HG02943 (cell line): ENCODE measurements around the gene C3orf85.
"Not testable (repeated sequence)": the region's sequence is repeated elsewhere in the genome, so short reads cannot be mapped to it uniquely, and the experiment has no call there.

Experiments
- ATAC-seq: cut with Tn5 transposase; IDR thresholded peaks from one replicate; pipeline ENCODE4 v1.9.1; 2021; ENCODE audit warnings: mild to moderate bottlenecking, low read depth, moderate library complexity; ENCODE audit not compliant: unreplicated experiment

The C3orf85 gene, protein sequence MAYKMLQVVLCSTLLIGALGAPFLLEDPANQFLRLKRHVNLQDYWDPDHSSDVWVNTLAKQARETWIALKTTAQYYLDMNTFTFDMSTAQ

DNA sequence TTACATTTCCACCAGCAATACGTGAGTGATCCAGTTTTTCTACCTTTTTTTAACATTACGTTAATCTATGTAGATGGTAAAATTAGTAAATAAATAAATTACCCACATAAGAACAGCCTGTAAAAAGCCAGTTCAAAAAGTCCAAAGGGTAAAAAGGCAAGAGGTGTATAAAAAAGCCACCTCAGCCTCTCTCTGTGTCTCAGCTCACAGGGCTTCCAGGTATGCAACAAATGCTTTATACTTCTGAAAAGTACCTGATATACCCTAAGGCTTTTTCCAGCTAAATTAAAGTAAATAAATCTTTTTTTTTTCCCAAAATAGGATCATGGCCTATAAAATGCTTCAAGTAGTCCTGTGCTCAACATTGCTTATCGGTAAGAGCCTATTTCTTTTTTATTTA lies at the start of gene C3orf85:
C3orf85 (plus strand) TSS at position 197 of the 400 bp plus-strand sequence; CDS start at position 326, 129 bp downstream.
- no peak for ATAC-seq

DNA sequence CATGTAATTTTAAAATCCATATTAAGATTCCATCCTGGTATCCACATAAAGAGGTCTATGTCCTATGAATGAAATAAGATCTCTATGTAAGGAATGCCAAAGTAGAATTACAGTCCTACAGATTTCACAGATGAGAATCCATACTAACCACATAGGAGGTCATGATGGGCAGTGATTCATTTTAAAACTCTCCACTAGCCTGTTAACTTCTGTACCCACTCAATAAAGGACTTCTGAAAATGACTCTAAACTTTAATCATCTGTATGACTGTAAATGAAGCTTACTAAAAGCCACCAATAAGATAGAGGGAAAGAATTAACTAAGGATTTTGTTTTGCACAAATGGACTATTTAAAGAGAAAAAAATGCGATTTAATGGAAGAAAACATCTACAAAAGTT lies 47.3 kb upstream of the C3orf85 start:
- ATAC-seq: no peak

DNA sequence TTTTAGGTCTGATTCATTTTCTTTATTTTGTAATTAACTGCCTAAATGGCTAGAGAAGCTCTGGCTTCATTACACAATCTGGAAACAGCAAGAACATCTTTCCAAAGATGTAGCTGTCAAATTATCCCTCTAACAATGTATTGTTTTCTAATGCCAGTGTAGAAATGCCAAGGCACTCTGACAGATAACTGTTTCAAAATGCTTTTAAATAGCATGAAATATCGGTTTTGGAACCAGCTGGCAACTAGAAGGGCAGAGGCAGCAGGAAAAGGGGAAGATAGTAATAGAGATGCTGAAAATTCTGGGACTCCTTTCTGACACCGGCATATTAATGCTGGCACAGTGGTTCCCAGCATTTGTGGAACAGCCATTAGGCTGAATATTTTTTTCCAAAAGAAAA lies 44.7 kb upstream of the C3orf85 start:
- no peak for ATAC-seq

DNA sequence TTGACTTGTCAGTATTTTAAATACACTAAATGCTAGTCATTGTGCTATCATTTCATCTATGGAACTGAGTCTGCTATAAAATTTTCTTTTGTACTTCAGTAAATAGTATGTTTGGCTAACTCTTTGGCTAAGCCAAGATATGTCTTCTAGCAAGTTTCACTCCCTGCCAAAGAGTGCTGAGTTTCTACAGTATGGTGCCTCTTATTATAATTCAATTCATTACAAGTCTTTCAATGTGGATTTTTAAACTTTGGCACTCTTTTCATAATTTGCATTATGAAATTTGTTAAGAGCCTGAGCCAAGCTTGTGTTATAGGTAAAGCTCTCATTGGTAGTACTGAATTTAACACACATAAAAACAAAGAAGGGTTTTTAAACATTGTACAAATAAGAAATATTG lies 43.0 kb upstream of the C3orf85 start:
- ATAC-seq: no peak

DNA sequence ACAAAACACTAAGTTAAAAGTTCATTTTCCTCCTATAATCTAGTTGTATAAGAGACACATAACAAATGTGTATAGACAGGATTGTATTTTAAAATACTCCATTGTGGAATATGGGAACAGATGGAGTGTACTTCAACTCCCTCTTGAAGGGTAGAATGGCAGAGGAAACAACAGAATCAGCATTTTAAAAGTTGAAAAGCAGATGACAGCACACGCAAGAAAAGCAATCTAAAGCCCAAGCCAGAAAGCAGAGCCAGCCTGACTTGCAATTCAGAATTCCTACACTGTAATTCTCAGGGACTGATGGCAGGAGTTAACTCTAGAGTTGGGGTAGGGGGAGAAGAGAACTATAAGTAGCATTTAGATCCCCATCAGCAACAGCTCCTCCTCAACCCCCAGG lies 41.4 kb upstream of the C3orf85 start:
- no peak for ATAC-seq

DNA sequence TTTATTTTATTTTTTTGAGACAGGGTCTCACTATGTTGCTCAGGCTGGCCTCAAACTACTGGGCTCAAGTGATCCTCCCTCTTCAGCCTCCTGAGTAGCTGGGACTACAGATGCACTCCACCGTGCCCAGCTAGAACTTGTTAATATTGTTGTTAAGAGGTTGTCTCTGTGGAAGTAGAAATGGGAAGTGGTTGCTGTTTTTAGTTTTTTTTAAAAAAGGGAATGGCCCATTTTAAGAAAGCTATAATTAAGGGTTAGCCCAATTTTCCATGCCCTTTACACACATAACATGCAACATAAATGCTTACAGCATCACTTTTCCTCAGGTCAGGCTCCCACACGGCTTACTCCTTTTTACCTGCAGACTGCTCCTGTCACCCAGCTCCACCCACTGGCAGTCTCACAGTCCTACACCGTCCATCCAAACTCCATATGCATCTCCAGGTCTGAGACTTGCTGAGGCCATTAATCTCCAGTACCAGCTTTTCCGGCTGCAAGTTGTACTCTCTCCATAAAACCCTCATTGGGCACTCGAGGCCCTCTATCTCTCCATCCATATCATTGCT lies 38.4 kb upstream of the C3orf85 start:
- ATAC-seq: no peak

DNA sequence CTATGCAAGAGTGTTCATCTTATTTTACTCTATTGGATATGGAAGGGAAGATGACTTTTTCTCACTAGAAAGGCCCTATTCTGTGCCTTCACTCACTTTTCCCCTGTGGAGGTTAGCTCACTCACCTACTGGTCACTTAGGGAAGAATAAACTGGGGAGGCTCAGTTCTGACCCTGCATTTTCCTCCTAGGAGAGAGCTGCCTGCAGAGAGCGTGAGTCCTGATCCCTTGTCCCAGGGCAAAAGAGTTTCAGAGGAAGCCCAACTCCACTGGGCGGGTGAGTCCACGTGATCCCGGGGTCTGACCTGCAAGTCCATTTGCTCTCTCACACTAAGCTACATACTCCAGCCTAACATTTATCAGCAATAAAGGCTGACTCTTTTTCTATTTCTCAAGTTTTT lies 26.9 kb upstream of the C3orf85 start:
- no peak for ATAC-seq

DNA sequence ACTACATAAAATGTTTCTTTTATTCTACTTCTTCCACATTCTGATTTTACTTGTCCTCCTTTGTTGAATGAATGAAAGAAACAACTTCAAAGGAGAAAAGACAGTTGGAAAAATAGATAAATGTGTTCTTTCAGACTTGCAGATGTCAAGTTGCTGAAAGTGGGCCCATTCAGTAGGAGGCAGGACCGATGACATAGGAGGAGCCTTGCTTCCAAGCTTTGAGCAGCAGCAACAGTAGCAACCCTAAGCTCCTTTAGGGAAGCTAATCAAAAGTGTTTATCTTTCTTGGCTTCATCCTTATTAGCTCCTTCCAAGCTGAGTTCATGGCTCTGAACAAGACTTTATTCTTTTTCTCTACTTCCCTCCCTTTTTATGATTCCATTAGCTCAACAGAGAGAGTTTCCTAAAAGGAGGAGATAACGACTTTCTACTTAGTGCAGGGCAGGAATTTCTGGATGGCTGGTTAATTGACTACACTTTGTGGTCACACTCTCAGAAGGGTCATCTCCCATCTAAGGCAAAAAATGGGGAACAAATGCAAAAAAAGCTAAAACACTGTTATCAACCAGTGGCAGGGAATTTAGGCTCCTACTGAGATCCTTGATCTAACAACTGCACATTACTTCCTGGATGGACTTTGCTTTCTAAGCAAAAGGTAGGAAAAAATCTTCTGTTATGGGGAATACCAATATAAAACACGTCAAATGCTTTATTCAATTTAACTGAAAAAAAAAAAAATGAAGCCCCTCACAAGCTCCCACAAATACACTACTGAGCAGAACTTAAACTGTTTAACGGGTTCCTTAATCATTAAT lies 23.4 kb upstream of the C3orf85 start:
- no peak for ATAC-seq

DNA sequence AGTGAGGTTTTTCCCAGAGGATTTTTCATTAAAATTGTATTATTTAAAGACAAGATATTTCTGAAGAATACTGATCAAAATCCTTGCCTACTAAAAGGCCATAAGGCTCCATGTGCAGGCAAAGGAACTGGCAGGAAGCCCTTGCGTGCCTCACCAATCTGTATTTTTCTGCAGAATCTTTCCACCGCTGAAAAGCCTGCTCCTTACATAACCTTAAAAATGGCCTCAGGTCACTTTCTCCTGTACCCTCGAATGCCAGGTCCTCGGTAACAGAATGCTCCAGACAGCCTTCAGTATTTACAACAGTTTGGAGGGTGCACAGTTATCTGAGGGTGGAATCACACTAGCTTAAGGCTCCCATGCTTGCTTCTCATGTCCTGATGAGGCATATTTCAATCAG lies 21.8 kb upstream of the C3orf85 start:
- no peak for ATAC-seq

DNA sequence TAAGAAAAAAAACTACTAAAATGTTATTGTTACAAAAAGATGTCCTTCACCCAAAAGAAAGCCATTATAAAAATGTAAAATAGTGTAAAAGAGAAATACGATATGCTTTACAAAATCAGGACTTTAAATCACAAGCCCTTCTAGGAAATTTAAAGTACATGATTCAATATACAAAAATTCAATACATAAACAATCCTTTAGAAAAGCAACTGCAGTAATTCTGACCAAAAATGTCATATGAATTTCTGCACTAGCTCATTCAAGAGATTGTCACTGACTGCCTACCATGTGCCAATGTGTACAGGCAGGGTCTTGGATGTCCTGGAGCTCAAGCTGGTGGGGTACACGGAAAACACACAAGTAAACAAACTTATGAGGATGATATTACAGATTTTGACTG lies 21.1 kb upstream of the C3orf85 start:
- no peak for ATAC-seq

DNA sequence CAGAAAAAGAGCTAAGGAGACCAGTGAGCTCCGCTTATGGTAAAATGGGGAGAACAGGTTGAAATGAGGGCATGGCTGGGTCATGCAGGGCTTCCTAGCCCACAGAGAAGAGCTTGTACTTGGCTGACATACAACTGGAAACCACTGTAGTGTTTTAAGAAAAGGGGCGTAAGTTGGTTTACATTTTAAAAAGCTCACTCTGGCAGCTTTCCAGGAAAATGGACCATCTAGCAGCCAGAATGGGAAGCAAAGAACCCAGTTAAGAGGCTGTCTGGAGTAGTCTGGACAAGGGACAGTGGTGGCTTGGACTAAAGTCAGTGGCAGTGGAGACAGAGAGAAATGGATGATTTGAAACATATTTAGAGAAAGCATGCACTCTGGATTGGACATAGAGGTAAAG lies 20.5 kb upstream of the C3orf85 start:
- no peak for ATAC-seq

DNA sequence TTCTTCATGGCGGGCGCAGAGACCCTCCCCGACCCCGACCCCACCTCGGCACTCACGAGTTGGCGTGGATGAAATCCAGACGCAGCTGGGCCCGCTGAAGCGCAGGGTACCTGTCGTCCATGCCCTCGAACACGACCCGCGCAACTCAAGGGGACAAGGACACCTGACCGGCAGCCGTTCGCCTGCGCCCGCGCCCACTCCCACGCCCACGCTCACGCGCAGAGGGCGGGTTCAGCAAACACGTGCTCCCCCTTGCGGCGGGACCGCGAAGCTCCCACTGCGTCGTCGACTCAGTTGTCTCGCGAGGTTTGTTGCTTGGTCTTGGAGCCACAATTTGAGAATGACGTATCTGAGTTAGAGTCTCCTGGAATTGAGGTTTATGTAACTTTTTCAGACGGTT lies 18.6 kb upstream of the C3orf85 start, which contains the start of gene MORC1:
MORC1 (minus strand) TSS at position 196 of the 400 bp plus-strand sequence; CDS start at position 121, 75 bp downstream.
- no peak for ATAC-seq

DNA sequence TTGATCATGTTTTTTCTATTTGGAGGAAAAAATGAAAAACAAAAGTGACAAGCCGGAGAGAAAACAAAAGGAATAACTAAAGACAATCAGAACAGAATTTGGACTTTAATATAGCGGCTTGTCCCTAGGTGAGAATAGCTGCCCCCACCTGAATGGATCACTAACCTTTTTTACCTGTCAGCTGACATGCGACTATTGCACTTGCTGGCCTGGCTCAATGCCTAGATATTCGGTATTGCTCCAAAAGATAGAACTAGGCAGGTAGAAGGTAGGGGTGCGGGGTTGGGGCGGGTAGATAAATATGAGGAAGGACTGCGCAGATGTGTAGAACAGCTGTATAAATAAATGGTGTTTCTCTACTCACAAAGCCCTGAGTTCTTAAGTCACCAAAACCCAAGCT lies 17.9 kb upstream of the C3orf85 start:
- ATAC-seq: no peak

DNA sequence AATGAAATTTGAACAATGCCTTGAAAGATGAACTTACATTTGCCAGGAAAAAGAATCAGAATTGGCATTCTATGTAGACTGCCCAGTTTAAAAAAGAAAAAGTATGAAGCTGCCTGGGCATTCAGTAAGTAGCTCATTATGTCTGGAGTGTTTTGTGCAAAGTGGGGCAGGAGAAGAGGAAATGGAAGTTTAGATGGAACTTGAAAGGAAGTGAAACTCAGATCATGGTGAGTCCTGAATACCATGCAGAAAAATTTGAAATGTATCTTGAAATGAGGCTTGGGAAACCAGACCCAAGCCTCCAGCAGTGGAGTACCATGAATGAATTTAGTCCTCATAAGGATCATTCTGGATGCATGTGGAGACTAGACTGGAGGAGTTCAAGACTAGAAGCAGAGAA lies 13.8 kb upstream of the C3orf85 start:
- no peak for ATAC-seq

DNA sequence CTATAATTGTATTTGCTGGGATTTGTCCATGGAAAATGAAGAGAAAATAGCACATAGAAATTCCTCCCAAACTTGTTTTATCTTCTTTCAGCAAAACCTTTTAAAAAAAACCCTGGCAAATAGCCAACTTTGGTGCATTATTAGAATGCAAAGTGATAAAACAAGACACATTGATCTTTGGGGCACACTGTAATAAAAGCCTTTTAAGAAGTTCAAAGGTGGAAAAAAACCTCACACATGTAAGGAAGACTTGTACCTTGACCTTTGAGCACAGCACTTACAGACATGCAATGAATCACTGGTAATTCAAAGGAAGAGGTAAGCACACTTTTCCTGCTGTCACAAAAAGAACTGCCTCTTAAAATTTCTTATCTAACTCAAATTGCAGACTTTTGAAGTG lies 10.6 kb upstream of the C3orf85 start:
- ATAC-seq: no peak

DNA sequence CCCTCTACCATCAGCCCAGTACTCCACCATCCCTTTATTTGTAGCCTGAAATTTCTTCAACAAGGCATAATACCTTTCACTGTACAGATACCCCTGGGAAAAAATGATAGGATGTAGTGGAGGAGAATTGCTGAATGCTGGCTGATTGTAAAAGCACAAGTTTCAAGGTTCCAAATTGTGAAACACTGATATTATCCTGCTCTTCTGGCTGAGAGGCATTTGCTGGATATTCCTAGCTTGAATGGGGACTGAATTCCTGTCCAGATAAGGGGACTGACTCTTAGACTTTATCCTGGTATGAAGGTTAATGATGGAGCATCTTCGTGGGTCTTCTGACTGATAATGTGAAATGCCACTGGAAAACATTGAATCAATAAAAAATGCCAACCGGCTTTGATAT lies 9.0 kb upstream of the C3orf85 start:
- no peak for ATAC-seq

DNA sequence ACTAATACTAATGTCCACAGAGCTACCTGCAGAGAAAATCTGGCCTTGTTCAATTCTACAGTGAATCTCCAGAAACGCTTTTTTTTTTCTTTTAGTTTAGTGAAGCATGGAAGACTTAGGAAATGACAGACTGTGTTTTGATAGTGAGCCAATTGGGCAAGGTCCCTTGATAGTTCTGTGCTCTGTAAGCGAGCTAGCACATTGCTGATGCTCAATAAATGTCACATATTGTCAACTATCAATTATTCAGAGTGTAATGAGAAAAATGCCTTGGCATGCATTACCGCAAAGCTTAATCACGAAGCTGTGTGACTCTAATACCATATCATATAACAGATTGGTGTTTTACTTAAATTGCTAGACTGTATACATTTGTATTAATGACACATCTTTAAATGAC lies 5.2 kb upstream of the C3orf85 start:
- ATAC-seq: no peak

DNA sequence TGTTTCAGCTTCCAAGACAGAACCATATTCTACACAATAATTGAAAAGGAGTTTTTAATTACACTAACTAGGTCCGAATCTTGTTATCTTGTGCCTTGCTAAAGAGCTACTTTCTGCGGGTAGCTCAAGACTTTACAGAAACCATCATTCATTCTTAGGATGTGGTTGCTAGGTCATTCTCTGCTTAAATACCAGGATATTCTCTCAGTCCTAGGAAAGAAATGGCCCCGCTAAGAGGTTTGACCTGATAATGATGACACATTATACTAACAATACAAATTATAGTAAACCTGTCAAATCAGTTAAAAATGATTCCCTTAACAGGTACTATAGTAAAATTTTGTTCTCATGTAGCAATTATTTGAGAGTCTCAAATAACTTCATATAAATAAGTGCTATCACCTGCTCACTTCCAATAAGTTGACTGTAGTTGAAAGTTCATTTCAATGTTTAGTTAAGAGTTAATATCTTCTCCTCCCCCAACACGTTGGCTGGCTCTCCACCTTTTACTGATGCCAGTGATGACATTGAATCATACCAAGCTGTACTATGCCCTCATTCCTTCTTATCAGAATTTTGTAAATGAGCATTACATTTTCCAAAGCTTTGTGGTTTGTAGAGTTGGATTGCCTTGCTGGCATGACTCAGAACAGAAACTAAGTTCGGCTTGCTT lies 3.6 kb upstream of the C3orf85 start:
- no peak for ATAC-seq

DNA sequence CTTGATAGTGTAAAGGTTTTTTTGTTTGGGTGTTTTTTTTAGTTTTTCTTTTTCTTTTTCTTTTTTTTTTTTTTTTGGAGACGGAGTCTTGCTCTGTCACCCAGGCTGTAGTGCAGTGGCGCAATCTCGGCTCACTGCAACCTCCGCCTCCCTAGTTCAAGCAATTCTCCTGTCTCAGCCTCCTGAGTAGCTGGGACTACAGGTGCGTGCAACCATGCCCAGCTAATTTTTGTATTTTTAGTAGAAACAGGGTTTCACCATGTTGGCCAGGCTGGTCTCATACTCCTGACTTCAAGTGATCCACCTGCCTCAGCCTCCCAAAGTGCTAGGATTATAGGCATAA lies 3.1 kb upstream of the C3orf85 start:
- ATAC-seq: not testable (repeated sequence)

DNA sequence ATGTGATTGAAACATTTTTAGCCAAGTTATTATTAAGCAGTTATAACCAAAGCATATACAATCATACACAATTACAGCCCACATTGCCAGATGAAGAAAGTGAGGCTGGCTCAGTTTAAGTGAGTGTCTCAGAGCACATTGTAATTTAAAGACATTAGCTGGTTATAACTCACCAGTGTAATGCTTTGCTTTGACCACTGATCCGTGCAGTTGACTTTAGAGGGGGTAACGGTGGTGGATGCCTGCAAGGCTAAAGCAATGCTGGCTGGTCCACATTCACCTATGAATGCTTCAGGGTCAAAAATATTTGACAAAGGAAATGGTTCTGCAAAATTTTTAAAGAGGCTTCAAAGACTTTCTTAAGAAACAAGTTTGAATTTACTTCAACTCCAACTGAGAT lies 1.2 kb downstream of the C3orf85 start:
- ATAC-seq: no peak

DNA sequence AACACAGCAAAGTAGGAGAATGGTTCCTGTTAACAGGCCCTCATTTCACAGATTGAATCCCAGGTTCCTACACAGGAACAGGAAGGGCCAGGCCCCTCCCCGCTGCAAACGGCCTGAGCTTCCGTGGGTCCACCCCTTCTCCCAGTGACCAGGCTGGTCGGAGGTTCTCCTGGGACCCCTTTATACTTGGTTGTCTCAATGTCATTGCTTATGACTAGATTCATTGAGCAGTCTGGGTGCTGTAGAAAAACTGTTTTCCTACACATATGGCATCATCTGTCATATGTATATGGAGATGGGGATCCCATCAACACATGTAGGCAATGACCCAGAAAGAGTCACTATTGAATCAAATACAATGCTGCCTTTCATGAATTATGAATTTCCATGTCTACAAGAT lies 3.8 kb downstream of the C3orf85 start:
- no peak for ATAC-seq

DNA sequence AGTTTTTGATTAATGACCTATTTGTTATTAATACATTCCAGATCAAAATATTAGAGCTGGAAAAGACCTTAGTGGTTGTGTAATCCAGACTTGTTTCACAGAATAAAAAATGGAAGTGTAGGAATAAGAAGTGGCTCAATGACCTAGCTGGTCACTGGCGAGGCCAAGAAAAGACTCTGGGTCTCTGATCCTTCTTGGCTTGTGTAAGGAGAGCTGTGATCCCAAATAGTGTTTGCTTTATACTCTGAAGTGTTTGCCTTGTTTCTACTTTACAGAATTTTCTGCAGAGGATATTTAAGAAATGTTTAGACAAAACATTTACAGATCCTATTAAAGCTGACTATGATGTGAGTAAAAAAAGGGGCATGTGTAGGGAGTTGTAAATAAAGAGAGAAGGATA lies 7.1 kb downstream of the C3orf85 start:
- no peak for ATAC-seq
